Ectodermal cell (in vitro differentiated cells): Measurements from ENCODE around the gene DCAF6.

ENCODE experiments used
- H3K27ac ChIP-seq: 2 replicates; pipeline ENCODE4 v1.7.0; 2013; ENCODE audit warnings: mild to moderate bottlenecking, low read depth, low read length; ENCODE audit not compliant: insufficient read depth, poor library complexity, severe bottlenecking
- H3K27me3 ChIP-seq: 2 replicates; pipeline ENCODE4 v1.7.0; 2013; ENCODE audit warnings: mild to moderate bottlenecking, low read length; ENCODE audit not compliant: insufficient read depth, control insufficient read depth, poor library complexity, severe bottlenecking
- H3K36me3 ChIP-seq: one replicate; pipeline ENCODE4 v1.7.0; 2013; ENCODE audit warnings: low read length; ENCODE audit not compliant: control insufficient read depth, insufficient read depth
- H3K4me1 ChIP-seq: one replicate; pipeline ENCODE4 v1.7.0; 2013; ENCODE audit warnings: low read length; ENCODE audit not compliant: control insufficient read depth, insufficient read depth
- H3K4me3 ChIP-seq: 2 replicates; pipeline ENCODE4 v1.7.0; 2013; ENCODE audit warnings: low read depth, low read length, control low read depth; ENCODE audit not compliant: insufficient read depth
- H3K9me3 ChIP-seq: 2 replicates; pipeline ENCODE4 v1.7.0; 2013; ENCODE audit warnings: mild to moderate bottlenecking, low read length, moderate library complexity; ENCODE audit not compliant: control insufficient read depth
- WGBS, 2 experiments: methylation state at CpG; one replicate each; pipeline ENCODE4 v1.1.7; 2013; ENCODE audit warnings: missing lambda C conversion rate in 2 of 2; 5-methylcytosine and 5-hydroxymethylcytosine counted together

The DCAF6 gene

GRCh38 chr1:167935216-167936067 is 1.0 kb upstream of the DCAF6 start:
- H3K27ac ChIP-seq: peak overlapping the region; percentile 99
- 2% methylated on average over 45 of the region's 45 CpGs for WGBS, 2 experiments
- H3K36me3 ChIP-seq: no peaks in the 10 kb centered on the region
- no peaks in the 10 kb centered on the region for H3K27me3 ChIP-seq
- H3K9me3 ChIP-seq: no peaks in the 10 kb centered on the region
- peak overlapping the region; percentile 93 for H3K4me3 ChIP-seq
- H3K4me1 ChIP-seq: peaks cover 9% of the 10 kb centered on the region

- 0% methylated on average over 51 of the region's 51 CpGs for WGBS, 2 experiments
- H3K36me3 ChIP-seq: no peaks in the 10 kb centered on the region
Observed at GRCh38 chr1:167936930-167937708, 636 bp downstream of the DCAF6 start, which contains the start of gene MPC2. TSS of gene MPC2 (minus strand) at chr1:167937072. CDS start at chr1:167935841, 1,231 bp downstream.

GRCh38 chr1:167937709-167938010 is 1.2 kb downstream of the DCAF6 start:
- no peaks in the 10 kb centered on the region for H3K27me3 ChIP-seq
- peaks cover 9% of the 10 kb centered on the region for H3K4me1 ChIP-seq
- no peaks in the 10 kb centered on the region for H3K36me3 ChIP-seq
- 0% methylated on average over 3 to 4 of the region's 5 CpGs for WGBS, 2 experiments
- no peaks in the 10 kb centered on the region for H3K9me3 ChIP-seq
- H3K27ac ChIP-seq: peak overlapping the region; percentile 99
- H3K4me3 ChIP-seq: peak overlapping the region; percentile 93

More at GRCh38 chr1:167936930-167937708, 636 bp downstream of the DCAF6 start, which contains the start of gene MPC2:
- no peaks in the 10 kb centered on the region for H3K27me3 ChIP-seq
- peak within 1 kb of the TSS; percentile 93 for H3K4me3 ChIP-seq
- no peaks in the 10 kb centered on the region for H3K9me3 ChIP-seq
- peak within 1 kb of the TSS; percentile 99 for H3K27ac ChIP-seq
- peaks cover 9% of the 10 kb centered on the region for H3K4me1 ChIP-seq

GRCh38 chr1:167938080-167938636 is 1.7 kb downstream of the DCAF6 start:
- Histone ChIP-seq H3K4me1 (peaks cover 9% of the 10 kb centered on the region), H3K36me3 (no peaks in the 10 kb centered on the region), H3K27me3 (no peaks in the 10 kb centered on the region), H3K9me3 (no peaks in the 10 kb centered on the region), H3K27ac (peak overlapping the region; percentile 99), H3K4me3 (peak overlapping the region; percentile 93)
- WGBS, 2 experiments: 63 to 100% methylated on average over 2 to 5 of the region's 5 CpGs

GRCh38 chr1:167940264-167940663 is 3.8 kb downstream of the DCAF6 start:
- 93 to 100% methylated on average over 1 to 2 of the region's 2 CpGs for WGBS, 2 experiments

GRCh38 chr1:167943541-167943940 is 7.1 kb downstream of the DCAF6 start:
- Histone ChIP-seq H3K27ac (no peak overlapping the region), H3K9me3 (no peaks in the 10 kb centered on the region), H3K36me3 (no peaks in the 10 kb centered on the region), H3K27me3 (no peaks in the 10 kb centered on the region), H3K4me1 (peaks cover 2% of the 10 kb centered on the region), H3K4me3 (no peak overlapping the region)
- WGBS, 2 experiments: 93 to 95% methylated on average over 9 of the region's 9 CpGs

More at GRCh38 chr1:167940264-167940663, 3.8 kb downstream of the DCAF6 start:
- Histone ChIP-seq H3K4me3 (no peak overlapping the region), H3K27ac (no peak overlapping the region), H3K36me3 (no peaks in the 10 kb centered on the region), H3K4me1 (peaks cover 9% of the 10 kb centered on the region), H3K9me3 (no peaks in the 10 kb centered on the region), H3K27me3 (no peaks in the 10 kb centered on the region)

- Histone ChIP-seq H3K27ac (no peak overlapping the region), H3K4me3 (no peak overlapping the region), H3K36me3 (peaks cover 4% of the 10 kb centered on the region), H3K27me3 (no peaks in the 10 kb centered on the region), H3K4me1 (no peaks in the 10 kb centered on the region), H3K9me3 (no peaks in the 10 kb centered on the region)
- no CpG with 5 or more reads among the region's 2 CpGs for WGBS, 2 experiments
Observed at GRCh38 chr1:167947733-167948132, 11.2 kb downstream of the DCAF6 start.

DNA sequence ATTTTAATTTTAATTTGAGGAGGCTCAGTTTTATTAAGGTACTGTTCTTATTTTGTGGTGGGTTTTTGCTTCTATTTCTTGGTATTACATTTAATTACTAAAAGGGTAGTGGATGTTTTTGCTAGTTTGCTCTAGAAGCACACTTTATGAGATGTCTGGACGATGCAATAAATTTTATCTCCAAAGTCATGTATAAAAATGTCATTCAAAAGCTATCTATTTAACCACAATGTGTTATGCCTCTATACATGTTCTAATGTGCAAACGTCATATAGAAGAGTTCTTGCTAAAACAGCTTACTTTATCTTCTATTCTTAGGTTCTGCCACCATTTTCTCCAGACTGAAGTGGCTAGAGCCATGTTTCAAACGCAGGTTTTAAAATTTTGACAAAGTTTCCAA is 13.3 kb downstream of the DCAF6 start:
- H3K9me3 ChIP-seq: no peaks in the 10 kb centered on the region
- 89 to 96% methylated on average over 2 of the region's 3 CpGs for WGBS, 2 experiments
- H3K27ac ChIP-seq: no peak overlapping the region
- H3K36me3 ChIP-seq: peaks cover 12% of the 10 kb centered on the region
- no peak overlapping the region for H3K4me3 ChIP-seq
- H3K4me1 ChIP-seq: no peaks in the 10 kb centered on the region
- no peaks in the 10 kb centered on the region for H3K27me3 ChIP-seq

- Histone ChIP-seq H3K36me3 (peaks cover 12% of the 10 kb centered on the region), H3K27ac (no peak overlapping the region), H3K4me3 (no peak overlapping the region), H3K27me3 (no peaks in the 10 kb centered on the region), H3K9me3 (no peaks in the 10 kb centered on the region), H3K4me1 (no peaks in the 10 kb centered on the region)
- 100% methylated on average over 1 of the region's 1 CpG for WGBS, 2 experiments
Observed at GRCh38 chr1:167950569-167950968, 14.1 kb downstream of the DCAF6 start.

DNA sequence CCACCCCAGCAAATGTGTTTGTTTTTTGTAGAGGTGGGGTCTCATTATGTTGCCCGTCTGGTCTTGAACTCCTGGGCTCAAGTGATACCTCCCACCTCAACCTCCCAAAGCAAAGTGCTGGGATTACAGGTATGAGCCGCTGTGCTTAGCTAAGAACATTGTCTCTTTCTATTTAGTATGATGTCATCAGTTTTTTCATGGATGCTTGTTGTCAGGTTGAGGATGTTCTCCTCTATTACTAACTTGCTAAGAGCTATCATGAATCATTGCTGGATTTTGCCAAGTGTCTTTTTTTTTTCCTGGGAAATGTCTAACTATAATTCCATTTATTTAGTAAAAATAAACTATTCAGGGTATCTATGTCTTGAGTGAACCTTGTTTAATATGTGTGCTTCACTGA is 19.4 kb downstream of the DCAF6 start:
- Histone ChIP-seq H3K4me1 (no peaks in the 10 kb centered on the region), H3K9me3 (no peaks in the 10 kb centered on the region), H3K27ac (no peak overlapping the region), H3K27me3 (no peaks in the 10 kb centered on the region), H3K36me3 (peaks cover 12% of the 10 kb centered on the region), H3K4me3 (no peak overlapping the region)
- 89 to 100% methylated on average over 1 to 2 of the region's 2 CpGs for WGBS, 2 experiments
